GM23338 (cell line): ENCODE measurements around the gene UST.

Experiments used
- CREB1 ChIP-seq: fragments of 250-450 bp; sonication (Bioruptor Pico); IDR thresholded peaks from 2 replicates; pipeline ENCODE4 v1.5.0; 2020; ENCODE audit warnings: low read depth, mild to moderate bottlenecking, moderate library complexity
- CTCF ChIP-seq, 2 experiments: fragments of 200-600 bp in 1 of 2; sonication (generic) in 1 of 2; conservative IDR thresholded peaks; 2 replicates each; pipeline versions ENCODE4 v1.5.1 to v1.6.1; 2016 to 2017; ENCODE audit warnings: antibody characterized with exemption in 2 of 2, low read depth in 2 of 2, mild to moderate bottlenecking in 2 of 2, moderate library complexity in 1 of 2
- ETS1 ChIP-seq: IDR thresholded peaks from 2 replicates; pipeline ENCODE4 v1.6.1; 2016; ENCODE audit warnings: antibody characterized with exemption
- EZH2 ChIP-seq: fragments of 200-600 bp; sonication (generic); IDR thresholded peaks from one replicate; pipeline ENCODE4 v1.8.0; 2017; ENCODE audit warnings: antibody characterized with exemption, mild to moderate bottlenecking, low read depth; ENCODE audit not compliant: unreplicated experiment
- EZH2phosphoT487 ChIP-seq: fragments of 200-600 bp; sonication (generic); IDR thresholded peaks from one replicate; pipeline ENCODE4 v1.8.1; 2018; ENCODE audit warnings: antibody characterized with exemption; ENCODE audit not compliant: unreplicated experiment
- JUNB ChIP-seq: IDR thresholded peaks from one replicate; pipeline ENCODE4 v1.6.1; 2016; ENCODE audit warnings: antibody characterized with exemption; ENCODE audit not compliant: unreplicated experiment
- POLR2AphosphoS5 ChIP-seq: IDR thresholded peaks from 2 replicates; pipeline ENCODE4 v1.6.1; 2016; ENCODE audit warnings: antibody characterized with exemption, low read depth
- STAT1 ChIP-seq: IDR thresholded peaks from one replicate; pipeline ENCODE4 v1.6.1; 2016; ENCODE audit warnings: antibody characterized with exemption; ENCODE audit not compliant: unreplicated experiment
- ZNF114 ChIP-seq: fragments of 250-450 bp; sonication (Bioruptor Pico); IDR thresholded peaks from 2 replicates; pipeline ENCODE4 v1.5.0; 2020; ENCODE audit warnings: mild to moderate bottlenecking, moderate library complexity
- ZNF331 ChIP-seq: fragments of 250-450 bp; sonication (Bioruptor Pico); IDR thresholded peaks from 2 replicates; pipeline ENCODE4 v1.5.0; 2020; ENCODE audit warnings: low read depth, mild to moderate bottlenecking, moderate library complexity
- TF ChIP-seq, protein P1 (sequence below): IDR thresholded peaks from one replicate; pipeline ENCODE4 v1.6.1; 2018; ENCODE audit warnings: antibody characterized with exemption; ENCODE audit not compliant: unreplicated experiment

GRCh38 chr6:148987982-148988381, 241.2 kb downstream of the UST start:
- TF ChIP-seq CTCF (conservative IDR thresholded peaks at IDR 0.05; ENCODE audit: low read depth in 2 of 2) (no peak), EZH2 (no peak), ZNF331 (CRISPR knock-in tag) (no peak), JUNB (no peak), STAT1 (no peak), EZH2phosphoT487 (no peak), CREB1 (CRISPR knock-in tag) (no peak), POLR2AphosphoS5 (no peak), ETS1 (no peak), ZNF114 (no peak)
- TF ChIP-seq, protein P1, sequence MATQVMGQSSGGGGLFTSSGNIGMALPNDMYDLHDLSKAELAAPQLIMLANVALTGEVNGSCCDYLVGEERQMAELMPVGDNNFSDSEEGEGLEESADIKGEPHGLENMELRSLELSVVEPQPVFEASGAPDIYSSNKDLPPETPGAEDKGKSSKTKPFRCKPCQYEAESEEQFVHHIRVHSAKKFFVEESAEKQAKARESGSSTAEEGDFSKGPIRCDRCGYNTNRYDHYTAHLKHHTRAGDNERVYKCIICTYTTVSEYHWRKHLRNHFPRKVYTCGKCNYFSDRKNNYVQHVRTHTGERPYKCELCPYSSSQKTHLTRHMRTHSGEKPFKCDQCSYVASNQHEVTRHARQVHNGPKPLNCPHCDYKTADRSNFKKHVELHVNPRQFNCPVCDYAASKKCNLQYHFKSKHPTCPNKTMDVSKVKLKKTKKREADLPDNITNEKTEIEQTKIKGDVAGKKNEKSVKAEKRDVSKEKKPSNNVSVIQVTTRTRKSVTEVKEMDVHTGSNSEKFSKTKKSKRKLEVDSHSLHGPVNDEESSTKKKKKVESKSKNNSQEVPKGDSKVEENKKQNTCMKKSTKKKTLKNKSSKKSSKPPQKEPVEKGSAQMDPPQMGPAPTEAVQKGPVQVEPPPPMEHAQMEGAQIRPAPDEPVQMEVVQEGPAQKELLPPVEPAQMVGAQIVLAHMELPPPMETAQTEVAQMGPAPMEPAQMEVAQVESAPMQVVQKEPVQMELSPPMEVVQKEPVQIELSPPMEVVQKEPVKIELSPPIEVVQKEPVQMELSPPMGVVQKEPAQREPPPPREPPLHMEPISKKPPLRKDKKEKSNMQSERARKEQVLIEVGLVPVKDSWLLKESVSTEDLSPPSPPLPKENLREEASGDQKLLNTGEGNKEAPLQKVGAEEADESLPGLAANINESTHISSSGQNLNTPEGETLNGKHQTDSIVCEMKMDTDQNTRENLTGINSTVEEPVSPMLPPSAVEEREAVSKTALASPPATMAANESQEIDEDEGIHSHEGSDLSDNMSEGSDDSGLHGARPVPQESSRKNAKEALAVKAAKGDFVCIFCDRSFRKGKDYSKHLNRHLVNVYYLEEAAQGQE, result no peak
